Upper lobe of right lung (tissue), 1 donor: ENCODE results near the gene IKZF4. TPM values are rescaled to one million over a fixed set of nuclear protein-coding genes. Genes with fewer than 3 reads are reported as not detected.
A peak's percentile ranks its signal among the peaks of the same experiment; 100 is the strongest.

Experiments
- ATAC-seq: fragments of 200-7000 bp; cut with Tn5 transposase; one replicate; pipeline ENCODE4 v1.9.1; 2020; ENCODE audit warnings: mild to moderate bottlenecking, moderate library complexity
- DNase-seq: peaks from one replicate; pipeline ENCODE4 v3.0.0-alpha.2; 2020
- H3K27ac ChIP-seq: fragments of 200-600 bp; one replicate; pipeline ENCODE4 v1.8.0; 2022
- H3K27me3 ChIP-seq: fragments of 200-600 bp; one replicate; pipeline ENCODE4 v1.8.0; 2022; ENCODE audit warnings: mild to moderate bottlenecking
- H3K36me3 ChIP-seq: fragments of 200-600 bp; one replicate; pipeline ENCODE4 v1.8.0; 2022
- H3K4me1 ChIP-seq: fragments of 200-600 bp; one replicate; pipeline ENCODE4 v1.8.0; 2022
- H3K4me3 ChIP-seq: fragments of 200-600 bp; one replicate; pipeline ENCODE4 v1.8.0; 2022; ENCODE audit warnings: mild to moderate bottlenecking
- H3K9me3 ChIP-seq: fragments of 200-600 bp; one replicate; pipeline ENCODE4 v1.8.0; 2022
- intact Hi-C: fragments of 100-400 bp; cut with DNase I; formaldehyde crosslinking; loops from one replicate; pipeline ENCODE4 v1.11.0; 2022
- total RNA-seq: library from RNA; stranded (reverse); fragmentation: NEBNext Ultra II Directional; extraction: Animal tissue kit (Norgen Biotek cat#: 25700); gene quantifications from one replicate; pipeline ENCODE4 v1.2.1, GENCODE V29; 2021
- TF ChIP-seq, protein P1 (sequence below): fragments of 200-600 bp; IDR thresholded peaks from one replicate; pipeline ENCODE4 v1.8.0; 2022; ENCODE audit warnings: antibody characterized with exemption
- donor health status: DM: no; HTN: yes; CAD: no; lungs with severe emphysema.

Gene IKZF4
- total RNA-seq, 1 donor from 2014 or later = 10.5 TPM

GRCh38 chr12:56086096-56086495 is 65.3 kb downstream of the IKZF4 start:
- DNase-seq (no peak), ATAC-seq (peak; percentile 44)
- no peak overlapping the region for H3K4me3 ChIP-seq
- H3K36me3 ChIP-seq = no peaks in the 10 kb centered on the region
- H3K9me3 ChIP-seq = no peaks in the 10 kb centered on the region
- H3K4me1 ChIP-seq = peaks cover 7% of the 10 kb centered on the region
- intact Hi-C loops = no loop called here
- H3K27ac ChIP-seq = no peak overlapping the region
- H3K27me3 ChIP-seq = peaks cover 1% of the 10 kb centered on the region
- TF ChIP-seq, protein P1, sequence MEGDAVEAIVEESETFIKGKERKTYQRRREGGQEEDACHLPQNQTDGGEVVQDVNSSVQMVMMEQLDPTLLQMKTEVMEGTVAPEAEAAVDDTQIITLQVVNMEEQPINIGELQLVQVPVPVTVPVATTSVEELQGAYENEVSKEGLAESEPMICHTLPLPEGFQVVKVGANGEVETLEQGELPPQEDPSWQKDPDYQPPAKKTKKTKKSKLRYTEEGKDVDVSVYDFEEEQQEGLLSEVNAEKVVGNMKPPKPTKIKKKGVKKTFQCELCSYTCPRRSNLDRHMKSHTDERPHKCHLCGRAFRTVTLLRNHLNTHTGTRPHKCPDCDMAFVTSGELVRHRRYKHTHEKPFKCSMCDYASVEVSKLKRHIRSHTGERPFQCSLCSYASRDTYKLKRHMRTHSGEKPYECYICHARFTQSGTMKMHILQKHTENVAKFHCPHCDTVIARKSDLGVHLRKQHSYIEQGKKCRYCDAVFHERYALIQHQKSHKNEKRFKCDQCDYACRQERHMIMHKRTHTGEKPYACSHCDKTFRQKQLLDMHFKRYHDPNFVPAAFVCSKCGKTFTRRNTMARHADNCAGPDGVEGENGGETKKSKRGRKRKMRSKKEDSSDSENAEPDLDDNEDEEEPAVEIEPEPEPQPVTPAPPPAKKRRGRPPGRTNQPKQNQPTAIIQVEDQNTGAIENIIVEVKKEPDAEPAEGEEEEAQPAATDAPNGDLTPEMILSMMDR = no peak

- Histone ChIP-seq H3K4me1 (peaks cover 7% of the 10 kb centered on the region), H3K4me3 (no peak overlapping the region), H3K27me3 (no peaks in the 10 kb centered on the region), H3K9me3 (no peaks in the 10 kb centered on the region), H3K27ac (no peak overlapping the region), H3K36me3 (no peaks in the 10 kb centered on the region)
- DNase-seq (no peak), ATAC-seq (no peak)
- intact Hi-C loops = no loop called here
- TF ChIP-seq, protein P1 = no peak
Measured at GRCh38 chr12:56086608-56087007, 65.8 kb downstream of the IKZF4 start.

- ATAC-seq (peak; percentile 97), DNase-seq (peak; percentile 96)
- TF ChIP-seq, protein P1 = no peak
- H3K27me3 ChIP-seq = no peaks in the 10 kb centered on the region
- H3K9me3 ChIP-seq = no peaks in the 10 kb centered on the region
- H3K4me3 ChIP-seq = no peak overlapping the region
- H3K4me1 ChIP-seq = peaks cover 7% of the 10 kb centered on the region
- intact Hi-C loops = no loop called here
- no peaks in the 10 kb centered on the region for H3K36me3 ChIP-seq
- peak overlapping the region; percentile 72 for H3K27ac ChIP-seq
Measured at GRCh38 chr12:56087220-56087619, 66.4 kb downstream of the IKZF4 start.

Other genes starting within 250 kb of the IKZF4 start
- 43.6 TPM for gene SARNP, start 203.3 kb upstream of the IKZF4 start, total RNA-seq
- gene ORMDL2, start 203.0 kb upstream of the IKZF4 start, total RNA-seq = 49.2 TPM
- gene DNAJC14, start 191.5 kb upstream of the IKZF4 start, total RNA-seq = 42.7 TPM
- gene MMP19, start 178.1 kb upstream of the IKZF4 start, total RNA-seq = 30.2 TPM
- 29.1 TPM for gene PYM1, start 93.1 kb upstream of the IKZF4 start, total RNA-seq
- gene DGKA, start 89.9 kb upstream of the IKZF4 start, total RNA-seq = 29.0 TPM
- gene PMEL, start 55.0 kb upstream of the IKZF4 start, total RNA-seq = 4.9 TPM
- gene CDK2, start 54.2 kb upstream of the IKZF4 start, total RNA-seq = 28.0 TPM
- 150 TPM for gene RAB5B, start 47.0 kb upstream of the IKZF4 start, total RNA-seq
- gene SUOX, start 23.8 kb upstream of the IKZF4 start, total RNA-seq = 20.3 TPM
- 55.4 TPM for gene RPS26, start 20.9 kb downstream of the IKZF4 start, total RNA-seq
- gene ERBB3, start 59.1 kb downstream of the IKZF4 start, total RNA-seq = 60.7 TPM
- 71.4 TPM for gene PA2G4, start 83.5 kb downstream of the IKZF4 start, total RNA-seq
- 2,726 TPM for gene RPL41, start 95.6 kb downstream of the IKZF4 start, total RNA-seq
- gene ZC3H10, start 97.2 kb downstream of the IKZF4 start, total RNA-seq = 8.4 TPM
- 101 TPM for gene ESYT1, start 107.2 kb downstream of the IKZF4 start, total RNA-seq
- gene MYL6B, start 131.5 kb downstream of the IKZF4 start, total RNA-seq = 19.5 TPM
- gene MYL6, start 137.3 kb downstream of the IKZF4 start, total RNA-seq = 1,254 TPM
- gene SMARCC2, start 168.4 kb downstream of the IKZF4 start, total RNA-seq = 117 TPM
- gene RNF41, start 200.9 kb downstream of the IKZF4 start, total RNA-seq = 51.6 TPM
- gene NABP2, start 203.3 kb downstream of the IKZF4 start, total RNA-seq = 19.8 TPM
- gene SLC39A5, start 209.0 kb downstream of the IKZF4 start, total RNA-seq = 0.87 TPM
- gene ANKRD52, start 237.3 kb downstream of the IKZF4 start, total RNA-seq = 28.0 TPM
- 12.0 TPM for gene COQ10A, start 245.9 kb downstream of the IKZF4 start, total RNA-seq